Heart left ventricle (tissue), 16 donors: ENCODE data around the gene CBR1. TPM values are rescaled to one million over a fixed set of nuclear protein-coding genes. Genes with fewer than 3 reads are reported as not detected.

Experiments
- ATAC-seq, 4 donors: fragments of 200-7000 bp; cut with Tn5 transposase; one replicate each; pipeline ENCODE4 v1.9.1; 2020 to 2022; ENCODE audit warnings: moderate library complexity in 4 of 4, mild to moderate bottlenecking in 3 of 4, moderate number of reproducible peaks in 1 of 4
- DNase-seq, 5 donors: peaks; one replicate each; pipeline ENCODE4 v3.0.0-alpha.2; 2020
- H3K27ac ChIP-seq, 12 donors: fragments of 200-600 bp; sonication (generic) in 4 of 12; one replicate each; pipeline versions ENCODE4 v1.5.0 to v1.8.0; 2016 to 2022; ENCODE audit warnings: mild to moderate bottlenecking in 2 of 12
- H3K27me3 ChIP-seq, 9 donors: fragments of 200-600 bp; sonication (generic) in 2 of 9; one replicate each; pipeline versions ENCODE4 v1.5.1 to v1.8.0; 2016 to 2022; ENCODE audit warnings: mild to moderate bottlenecking in 3 of 9
- H3K36me3 ChIP-seq, 9 donors: fragments of 200-600 bp; sonication (generic) in 2 of 9; one replicate each; pipeline versions ENCODE4 v1.5.0 to v1.8.0; 2018 to 2022; ENCODE audit warnings: mild to moderate bottlenecking in 2 of 9
- H3K4me1 ChIP-seq, 12 donors: fragments of 200-600 bp; sonication (generic) in 4 of 12; one replicate each; pipeline versions ENCODE4 v1.5.0 to v1.8.0; 2016 to 2022; ENCODE audit warnings: mild to moderate bottlenecking in 3 of 12
- H3K4me3 ChIP-seq, 12 donors: fragments of 200-600 bp; sonication (generic) in 4 of 12; one replicate each; pipeline versions ENCODE4 v1.5.0 to v1.8.0; 2017 to 2022; ENCODE audit warnings: mild to moderate bottlenecking in 9 of 12, moderate library complexity in 4 of 12
- H3K9me3 ChIP-seq, 12 donors: fragments of 200-600 bp; sonication (generic) in 4 of 12; one replicate each; pipeline versions ENCODE4 v1.5.0 to v1.8.0; 2016 to 2022; ENCODE audit warnings: mild to moderate bottlenecking in 1 of 12
- CTCF ChIP-seq, 12 donors: fragments of 200-600 bp; sonication (generic) in 4 of 12; IDR thresholded peaks; one replicate each; pipeline versions ENCODE4 v1.5.0 to v1.8.0; 2018 to 2022; ENCODE audit warnings: antibody characterized with exemption in 12 of 12, mild to moderate bottlenecking in 5 of 12
- POLR2A ChIP-seq, 2 donors: fragments of 450-650 bp; IDR thresholded peaks; one replicate each; pipeline ENCODE4 v1.6.1; 2017; ENCODE audit warnings: antibody characterized with exemption in 2 of 2, mild to moderate bottlenecking in 2 of 2, moderate library complexity in 2 of 2
- WGBS, 4 donors: extraction: QIAGEN DNeasy Blood & Tissue Kit in 2 of 4; methylation state at CpG; one replicate each; pipeline versions ENCODE4 v1.1.5 to v1.1.7; 2013 to 2018; 5-methylcytosine and 5-hydroxymethylcytosine counted together
- intact Hi-C, 10 donors: fragments of 100-400 bp; cut with DNase I; formaldehyde crosslinking; loops; one replicate each; pipeline versions ENCODE4 v1.11.1 to v1.14.2; 2022
- polyA plus RNA-seq, 2 donors: library from polyadenylated mRNA; stranded (reverse); fragments of 200-250 nt; gene quantifications; one replicate each; pipeline ENCODE4 v1.2.3, GENCODE V29; 2013
- total RNA-seq, 9 donors: library from RNA; depleted of rRNA in 2 of 9; stranded (reverse); fragments of >200 nt in 2 of 9; fragmentation: NEBNext Ultra II Directional in 3 of 9; extraction: Animal tissue kit (Norgen Biotek cat#: 25700) in 3 of 9; gene quantifications; one replicate each; pipeline versions ENCODE4 v1.1.0 to v1.2.4, GENCODE V29; 2016 to 2023
- donor health status: ischemic (EF 13 %, LVEDD 7.1; RV severe dilation, severe dysfunction).
- donor health status: healthy with polysubstance abuse.
- donor health status: DM: no; HTN: yes; CAD: no.
- donor health status: DM: no; HTN: no; CAD: no.
- donor health status: ischemic (EF 25% LVEDD 6.9; RV normal size, moderate dysfunction).
- donor health status: ischemic (EF 25% LVEDD 5.7; RV mildly dilated, moderate dysfunction).
- donor health status: healthy.
- donor health status: DM: yes; HTN: yes; CAD: no.
- donor health status: ischemic (EF 35%, LVEDD 5.7; RV mildly dilated, moderate dysfunction).
- donor health status: nonischemic (EF 11% LVEDD 7.7; RV severe dilation, severe dysfunction).
- donor health status: DM: yes; HTN: yes; CAD: no.
- donor health status: PGD.
- donor health status: ischemic (EF 29% LVEDD 5.4; RV normal size, mild dysfunction).
- donor health status: nonischemic (EF 23%, LVEDD 6.1; RV moderate dilation, normal function).

CBR1 gene
- total and polyA plus RNA-seq, 11 donors: 11.0 to 69.2 (median 23.7) TPM

GRCh38 chr21:36064085-36064460 is 5.8 kb upstream of the CBR1 start:
- Histone ChIP-seq H3K9me3 (peaks cover 0 to 9% (median 0%) of the 10 kb centered on the region in 12 donors), H3K27ac (no peak overlapping the region), H3K4me1 (peaks cover 0 to 13% (median 9%) of the 10 kb centered on the region in 12 donors), H3K4me3 (no peak overlapping the region), H3K27me3 (no peaks in the 10 kb centered on the region), H3K36me3 (no peaks in the 10 kb centered on the region)
- ATAC-seq (no peak), DNase-seq (no peak)
- intact Hi-C loops: loop anchor here in 5 of 10 donors (5.0 to 10.0 kb wide), 3 partner anchors 38 to 51 kb away; no protein-coding TSS in a partner anchor
- 74 to 80% (median 78%) methylated on average over 4 of the region's 4 CpGs for WGBS, 4 donors
- TF ChIP-seq POLR2A (IDR thresholded peaks at IDR 0.05): no peak
- TF ChIP-seq CTCF (IDR thresholded peaks at IDR 0.05): no peak

GRCh38 chr21:36065497-36066036 is 4.3 kb upstream of the CBR1 start:
- 31 to 68% (median 50%) methylated on average over 3 of the region's 3 CpGs for WGBS, 4 donors
- no peak for ATAC-seq
- peaks cover 0 to 13% (median 0%) of the 10 kb centered on the region in 12 donors for H3K9me3 ChIP-seq
- H3K27me3 ChIP-seq: peaks cover 0 to 3% (median 0%) of the 10 kb centered on the region in 9 donors
- peaks cover 0 to 13% (median 10%) of the 10 kb centered on the region in 12 donors for H3K4me1 ChIP-seq
- TF ChIP-seq CTCF (IDR thresholded peaks at IDR 0.05) (no peak), POLR2A (IDR thresholded peaks at IDR 0.05) (no peak)
- intact Hi-C loops: loop anchor here in 3 of 10 donors (5.0 to 10.0 kb wide), 2 partner anchors 47 to 49 kb away; no protein-coding TSS in a partner anchor
- no peak for DNase-seq
- H3K4me3 ChIP-seq: no peak overlapping the region
- no peak overlapping the region for H3K27ac ChIP-seq
- H3K36me3 ChIP-seq: no peaks in the 10 kb centered on the region

- 93 to 98% (median 95%) methylated on average over 5 of the region's 5 CpGs for WGBS, 4 donors
- H3K36me3 ChIP-seq: peaks cover 0 to 25% (median 12%) of the 10 kb centered on the region in 9 donors
- TF ChIP-seq CTCF (IDR thresholded peaks at IDR 0.05) (no peak), POLR2A (IDR thresholded peaks at IDR 0.05) (no peak)
- H3K9me3 ChIP-seq: peaks cover 0 to 13% (median 0%) of the 10 kb centered on the region in 12 donors
- DNase-seq: no peak
- H3K4me1 ChIP-seq: peaks cover 0 to 33% (median 12%) of the 10 kb centered on the region in 12 donors
- peaks cover 0 to 3% (median 0%) of the 10 kb centered on the region in 9 donors for H3K27me3 ChIP-seq
- no peak for ATAC-seq
- intact Hi-C loops: loop anchor here in 3 of 10 donors (5.0 to 10.0 kb wide), 2 partner anchors 43 to 46 kb away; no protein-coding TSS in a partner anchor
- no peak overlapping the region for H3K4me3 ChIP-seq
- peak overlapping the region in 10 of 12 donors; percentile 33 to 89 (median 80) for H3K27ac ChIP-seq
Measured at GRCh38 chr21:36068748-36069398, 951 bp upstream of the CBR1 start.

- no peak for ATAC-seq
- peaks cover 0 to 33% (median 12%) of the 10 kb centered on the region in 12 donors for H3K4me1 ChIP-seq
- H3K9me3 ChIP-seq: peaks cover 0 to 13% (median 0%) of the 10 kb centered on the region in 12 donors
- TF ChIP-seq CTCF (IDR thresholded peaks at IDR 0.05) (no peak), POLR2A (IDR thresholded peaks at IDR 0.05) (no peak)
- WGBS, 4 donors: 82 to 86% (median 83%) methylated on average over 7 of the region's 7 CpGs
- intact Hi-C loops: loop anchor here in 2 of 10 donors (5.0 kb wide), 1 partner anchor 41 kb away; no protein-coding TSS in a partner anchor
- DNase-seq: no peak
- peak overlapping the region in 7 of 12 donors; percentile 57 to 91 (median 72) for H3K4me3 ChIP-seq
- H3K36me3 ChIP-seq: peaks cover 0 to 30% (median 12%) of the 10 kb centered on the region in 9 donors
- H3K27me3 ChIP-seq: peaks cover 0 to 3% (median 0%) of the 10 kb centered on the region in 9 donors
- H3K27ac ChIP-seq: no peak overlapping the region
Measured at GRCh38 chr21:36070999-36071398, 1.2 kb downstream of the CBR1 start.
